B cell (primary cell): ENCODE measurements around the gene PSTK. TPM values are rescaled to one million over a fixed set of nuclear protein-coding genes. Genes with fewer than 3 reads are reported as not detected.

Experiments used
- ATAC-seq: fragments of 200-7000 bp; cut with Tn5 transposase; one replicate; pipeline ENCODE4 v1.10.0; 2021; ENCODE audit warnings: low read depth, mild to moderate bottlenecking, moderate number of reproducible peaks, moderate library complexity
- CTCF ChIA-PET: fragments of 350-600 bp; sonication (Branson Sonifier 250); formaldehyde crosslinking; loops from one replicate; lab custom pipeline; 2021; ENCODE audit warnings: antibody characterized with exemption, inconsistent platforms; lab: Charles Lee
- POLR2A ChIA-PET: fragments of 350-600 bp; sonication (Branson Sonifier 250); formaldehyde crosslinking; loops from one replicate; lab custom pipeline; 2021; ENCODE audit warnings: antibody characterized with exemption; lab: Charles Lee
- DNase-seq: peaks from one replicate; pipeline ENCODE4 v3.0.0; 2013
- H2AFZ ChIP-seq: 2 replicates; pipeline ENCODE4 v1.6.1; 2012; ENCODE audit warnings: mild to moderate bottlenecking, low read depth, low read length; ENCODE audit not compliant: insufficient read depth, poor library complexity, severe bottlenecking
- H3K27ac ChIP-seq, 2 donors: 1 replicate in 1 of 2; 2 replicates in 1 of 2; pipeline ENCODE4 v1.5.1; 2012 to 2013; ENCODE audit warnings: low read length in 2 of 2, mild to moderate bottlenecking in 2 of 2, moderate library complexity in 1 of 2
- H3K27me3 ChIP-seq, 4 experiments: fragments of 200-600 bp in 1 of 4; sonication (generic) in 1 of 4; replicated peaks in 1 of 4; 1 replicate in 2 of 4; 2 replicates in 2 of 4; pipeline versions ENCODE4 v1.6.1 to v1.7.0; 2013 to 2016; ENCODE audit warnings: low read length in 3 of 4, mild to moderate bottlenecking in 2 of 4, mixed read lengths in 1 of 4, moderate library complexity in 1 of 4; ENCODE audit not compliant: insufficient read depth in 4 of 4, control insufficient read depth in 3 of 4; ENCODE audit errors: control extremely low read depth in 1 of 4
- H3K36me3 ChIP-seq, 2 experiments: replicated peaks in 1 of 2; 1 replicate in 1 of 2; 2 replicates in 1 of 2; pipeline versions ENCODE4 v1.6.1 to v1.7.1; 2013; ENCODE audit warnings: low read length in 1 of 2; ENCODE audit not compliant: insufficient read depth in 2 of 2, control insufficient read depth in 1 of 2; ENCODE audit errors: control extremely low read depth in 1 of 2, extremely low read depth in 1 of 2
- H3K4me1 ChIP-seq, 2 donors: fragments of 200-600 bp in 1 of 2; sonication (generic) in 1 of 2; 1 replicate in 1 of 2; 2 replicates in 1 of 2; pipeline versions ENCODE4 v1.5.1 to v1.6.1; 2013 to 2017; ENCODE audit warnings: low read length in 2 of 2; ENCODE audit not compliant: control insufficient read depth in 2 of 2, insufficient read depth in 2 of 2
- H3K4me2 ChIP-seq: replicated peaks from 2 replicates; pipeline ENCODE3; 2012; ENCODE audit warnings: mild to moderate bottlenecking, low read depth, low read length; ENCODE audit not compliant: poor library complexity, severe bottlenecking
- H3K4me3 ChIP-seq, 5 experiments: fragments of 200-600 bp in 1 of 5; sonication (generic) in 1 of 5; 1 replicate in 3 of 5; 2 replicates in 2 of 5; pipeline versions ENCODE4 v1.5.1 to v1.7.0; 2011 to 2016; ENCODE audit warnings: low read length in 4 of 5, mild to moderate bottlenecking in 4 of 5, low read depth in 2 of 5, control low read depth in 1 of 5, moderate library complexity in 1 of 5; ENCODE audit not compliant: insufficient read depth in 1 of 5; ENCODE audit errors: control extremely low read depth in 1 of 5, extremely low read depth in 1 of 5
- H3K79me2 ChIP-seq: fragments of 200-600 bp; sonication (generic); one replicate; pipeline ENCODE4 v1.6.0; 2016; ENCODE audit warnings: low read length; ENCODE audit not compliant: control insufficient read depth, insufficient read depth
- H3K9ac ChIP-seq: fragments of 200-600 bp; sonication (generic); 2 replicates; pipeline ENCODE4 v1.6.1; 2017; ENCODE audit warnings: mild to moderate bottlenecking, low read length, moderate library complexity
- H3K9me3 ChIP-seq, 3 donors: one replicate each; pipeline versions ENCODE4 v1.6.1 to v1.7.1; 2013; ENCODE audit warnings: low read length in 2 of 3; ENCODE audit not compliant: control insufficient read depth in 2 of 3, insufficient read depth in 1 of 3; ENCODE audit errors: control extremely low read depth in 1 of 3
- H4K20me1 ChIP-seq: 2 replicates; pipeline ENCODE4 v1.6.0; 2012; ENCODE audit warnings: mild to moderate bottlenecking, low read length; ENCODE audit not compliant: insufficient read depth, control insufficient read depth, poor library complexity, severe bottlenecking
- H3K27ac Mint-ChIP-seq: one replicate; pipeline ENCODE4 v1.8.0; 2021; ENCODE audit warnings: mixed read lengths
- H3K27me3 Mint-ChIP-seq: one replicate; pipeline ENCODE4 v1.8.0; 2021; ENCODE audit warnings: mixed read lengths
- H3K4me1 Mint-ChIP-seq: one replicate; pipeline ENCODE4 v1.8.0; 2021; ENCODE audit warnings: mixed read lengths
- H3K4me3 Mint-ChIP-seq: one replicate; pipeline ENCODE4 v1.8.0; 2021; ENCODE audit warnings: mixed read lengths
- H3K9me3 Mint-ChIP-seq: one replicate; pipeline ENCODE4 v1.8.0; 2022; ENCODE audit warnings: mixed read lengths; ENCODE audit not compliant: insufficient read depth
- EZH2 ChIP-seq: IDR thresholded peaks from 2 replicates; pipeline ENCODE4 v1.6.1; 2012; ENCODE audit warnings: borderline replicate concordance, low read depth, mild to moderate bottlenecking, moderate library complexity, low read length; ENCODE audit not compliant: insufficient read depth, poor library complexity, severe bottlenecking
- WGBS: methylation state at CpG from one replicate; pipeline ENCODE4 v1.1.5; 2013; ENCODE audit warnings: missing lambda C conversion rate; ENCODE audit not compliant: insufficient coverage; 5-methylcytosine and 5-hydroxymethylcytosine counted together
- intact Hi-C: fragments of 100-400 bp; cut with micrococcal nuclease; formaldehyde crosslinking; loops from one replicate; pipeline ENCODE4 v1.10.0; 2022
- polyA plus RNA-seq: library from polyadenylated mRNA; depleted of rRNA; stranded (reverse); fragments of >200 nt; gene quantifications from 2 replicates; pipeline ENCODE4 v1.2.3, GENCODE V29; 2012
- total RNA-seq, 2 donors: library from RNA; stranded (reverse); fragments of 120-200 nt in 1 of 2; gene quantifications; 1 replicate in 1 of 2; 2 replicates in 1 of 2; pipeline versions ENCODE4 v1.2.3 to v1.2.4, GENCODE V29; 2013 to 2022
- TF ChIP-seq, protein P1 (sequence below): fragments of 200-600 bp; IDR thresholded peaks from one replicate; pipeline ENCODE4 v1.8.0; 2022; ENCODE audit warnings: antibody characterized with exemption, mild to moderate bottlenecking

The PSTK gene
- total and polyA plus RNA-seq, 2 donors (not counting 1 experiment from before 2014, with no cell fraction given) = 4.2 to 8.5 TPM

DNA sequence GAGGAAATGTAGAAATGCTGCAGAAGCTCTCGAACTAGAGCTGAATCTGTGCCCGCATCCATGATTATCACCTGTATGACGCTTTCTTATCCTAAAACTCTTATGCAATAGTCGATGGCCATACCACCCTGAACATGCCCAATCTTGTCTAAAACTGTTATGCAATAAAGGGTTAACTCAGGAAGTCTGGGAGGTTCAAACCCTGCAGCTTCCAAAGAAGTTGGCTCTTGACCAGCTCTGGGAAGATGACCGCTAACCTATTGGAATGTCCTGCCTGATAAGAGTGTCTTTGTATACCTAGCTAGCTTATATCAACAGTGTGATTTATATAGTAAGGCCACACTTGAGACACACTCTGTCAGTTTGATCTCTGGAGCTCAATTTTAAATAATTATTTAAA is 22.7 kb upstream of the PSTK start:
- Mint-ChIP-seq H3K27ac (no peak overlapping the region), H3K27me3 (peaks cover 8% of the 10 kb centered on the region), H3K4me1 (peaks cover 20% of the 10 kb centered on the region), H3K9me3 (no peaks in the 10 kb centered on the region), H3K4me3 (no peak overlapping the region)
- H4K20me1 ChIP-seq = no peaks in the 10 kb centered on the region
- intact Hi-C loops = no loop called here
- H3K4me3 ChIP-seq = no peak overlapping the region
- no peak overlapping the region for H3K27ac ChIP-seq
- DNase-seq = no peak
- peaks cover 0 to 8% (median 0%) of the 10 kb centered on the region in 3 donors for H3K9me3 ChIP-seq
- H3K27me3 ChIP-seq = peaks cover 0 to 10% (median 5%) of the 10 kb centered on the region in 4 experiments
- H3K4me2 ChIP-seq = no peak overlapping the region
- peaks cover 15 to 16% of the 10 kb centered on the region in 2 donors for H3K4me1 ChIP-seq
- 93% methylated on average over 4 of the region's 5 CpGs for WGBS
- peaks cover 3% of the 10 kb centered on the region for H3K79me2 ChIP-seq
- CTCF ChIA-PET = interaction anchor here (0.5 kb wide), 1 partner anchor 586 kb away, joined by 3 read pairs; no protein-coding TSS in a partner anchor
- no peaks in the 10 kb centered on the region for H3K36me3 ChIP-seq
- no peak overlapping the region for H3K9ac ChIP-seq
- no peak for ATAC-seq
- H2AFZ ChIP-seq = no peak overlapping the region
- TF ChIP-seq, protein P1, sequence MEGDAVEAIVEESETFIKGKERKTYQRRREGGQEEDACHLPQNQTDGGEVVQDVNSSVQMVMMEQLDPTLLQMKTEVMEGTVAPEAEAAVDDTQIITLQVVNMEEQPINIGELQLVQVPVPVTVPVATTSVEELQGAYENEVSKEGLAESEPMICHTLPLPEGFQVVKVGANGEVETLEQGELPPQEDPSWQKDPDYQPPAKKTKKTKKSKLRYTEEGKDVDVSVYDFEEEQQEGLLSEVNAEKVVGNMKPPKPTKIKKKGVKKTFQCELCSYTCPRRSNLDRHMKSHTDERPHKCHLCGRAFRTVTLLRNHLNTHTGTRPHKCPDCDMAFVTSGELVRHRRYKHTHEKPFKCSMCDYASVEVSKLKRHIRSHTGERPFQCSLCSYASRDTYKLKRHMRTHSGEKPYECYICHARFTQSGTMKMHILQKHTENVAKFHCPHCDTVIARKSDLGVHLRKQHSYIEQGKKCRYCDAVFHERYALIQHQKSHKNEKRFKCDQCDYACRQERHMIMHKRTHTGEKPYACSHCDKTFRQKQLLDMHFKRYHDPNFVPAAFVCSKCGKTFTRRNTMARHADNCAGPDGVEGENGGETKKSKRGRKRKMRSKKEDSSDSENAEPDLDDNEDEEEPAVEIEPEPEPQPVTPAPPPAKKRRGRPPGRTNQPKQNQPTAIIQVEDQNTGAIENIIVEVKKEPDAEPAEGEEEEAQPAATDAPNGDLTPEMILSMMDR = no peak
- TF ChIP-seq EZH2 = no peak
- POLR2A ChIA-PET = no interaction called here

DNA sequence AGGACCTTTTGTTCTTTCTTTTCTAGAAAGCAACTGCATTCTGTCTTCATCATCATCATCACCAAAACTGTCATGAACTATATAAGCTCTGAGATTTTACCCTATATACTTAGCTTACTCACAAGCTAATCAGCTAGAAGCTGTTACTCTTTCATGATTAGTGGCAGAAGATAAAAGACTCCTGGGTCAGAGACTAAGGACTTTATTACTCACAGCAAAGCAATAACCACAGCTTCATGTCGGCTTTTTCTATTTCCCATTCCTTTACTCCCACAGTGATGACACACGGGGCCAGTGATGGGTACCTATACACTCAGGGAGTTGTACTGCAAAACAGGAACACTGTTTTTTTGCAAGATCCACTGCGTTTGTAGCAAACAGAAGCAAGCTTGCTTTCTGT is 17.8 kb upstream of the PSTK start:
- Histone ChIP-seq H2AFZ (no peak overlapping the region), H3K36me3 (no peaks in the 10 kb centered on the region), H4K20me1 (no peaks in the 10 kb centered on the region), H3K4me2 (no peak overlapping the region), H3K4me3 (no peak overlapping the region), H3K9me3 (peaks cover 6 to 14% (median 13%) of the 10 kb centered on the region in 3 donors), H3K27me3 (peaks cover 0 to 12% (median 6%) of the 10 kb centered on the region in 4 experiments), H3K27ac (no peak overlapping the region), H3K9ac (no peak overlapping the region), H3K79me2 (no peaks in the 10 kb centered on the region), H3K4me1 (no peaks in the 10 kb centered on the region)
- no peaks in the 10 kb centered on the region for H3K4me1 Mint-ChIP-seq
- peaks cover 29% of the 10 kb centered on the region for H3K27me3 Mint-ChIP-seq
- intact Hi-C loops = no loop called here
- H3K9me3 Mint-ChIP-seq = peaks cover 2% of the 10 kb centered on the region
- H3K4me3 Mint-ChIP-seq = no peak overlapping the region
- POLR2A ChIA-PET = no interaction called here
- 87% methylated on average over 3 of the region's 3 CpGs for WGBS
- TF ChIP-seq, protein P1 = no peak
- TF ChIP-seq EZH2 = no peak
- no peak for ATAC-seq
- no peak overlapping the region for H3K27ac Mint-ChIP-seq
- CTCF ChIA-PET = no interaction called here
- no peak for DNase-seq
